IMR-90 (cell line): Measurements from ENCODE around the gene HOXC6. TPM values are rescaled to one million over a fixed set of nuclear protein-coding genes. Genes with fewer than 3 reads are reported as not detected.
A peak's percentile ranks its signal among the peaks of the same experiment; 100 is the strongest.

Experiments used
- ATAC-seq: fragments of 200-7000 bp; cut with Tn5 transposase; 2 replicates; pipeline ENCODE4 v1.9.1; 2020; ENCODE audit warnings: low read depth, mild to moderate bottlenecking, moderate library complexity
- BruUV-seq: library from RNA; stranded (reverse); fragments of 400-500 nt; replicated peaks from 2 replicates; lab custom pipeline; 2021; lab: Mats Ljungman, UMichigan
- CTCF ChIA-PET: fragments of 300-600 bp; formaldehyde crosslinking; extraction: SDS; loops from one replicate; lab custom pipeline; 2021; ENCODE audit warnings: antibody characterized with exemption; lab: Yijun Ruan, JAX
- POLR2A ChIA-PET: fragments of 300-600 bp; sonication (Branson Sonifier 250); formaldehyde crosslinking; loops from one replicate; lab custom pipeline; 2022; ENCODE audit warnings: antibody characterized with exemption; ENCODE audit not compliant: unreplicated experiment; lab: Charles Lee
- DNase-seq: peaks from one replicate; pipeline ENCODE4 v3.0.0; 2013
- H2AFZ ChIP-seq: replicated peaks from 2 replicates; pipeline ENCODE3; 2013; ENCODE audit warnings: low read length, mild to moderate bottlenecking; ENCODE audit not compliant: poor library complexity
- H2AK5ac ChIP-seq: 2 replicates; pipeline ENCODE4 v1.6.1; 2013; ENCODE audit warnings: low read depth, low read length, inconsistent platforms
- H2AK9ac ChIP-seq: replicated peaks from 2 replicates; pipeline ENCODE3; 2013; ENCODE audit warnings: mild to moderate bottlenecking, low read depth, low read length, moderate library complexity; ENCODE audit not compliant: poor library complexity
- H2BK120ac ChIP-seq: 2 replicates; pipeline ENCODE4 v1.6.1; 2013; ENCODE audit warnings: low read depth, low read length, inconsistent platforms
- H2BK15ac ChIP-seq: 3 replicates; pipeline ENCODE4 v1.6.1; 2013; ENCODE audit warnings: low read depth, low read length, inconsistent platforms
- H2BK20ac ChIP-seq: 2 replicates; pipeline ENCODE4 v1.6.1; 2013; ENCODE audit warnings: low read depth, mild to moderate bottlenecking, inconsistent platforms, low read length, moderate library complexity
- H2BK5ac ChIP-seq: 2 replicates; pipeline ENCODE4 v1.6.1; 2013; ENCODE audit warnings: mild to moderate bottlenecking, low read depth, low read length, inconsistent platforms; ENCODE audit not compliant: poor library complexity, severe bottlenecking
- H3K14ac ChIP-seq: replicated peaks from 2 replicates; pipeline ENCODE4 v1.6.1; 2013; ENCODE audit warnings: low read depth, low read length, inconsistent platforms
- H3K18ac ChIP-seq: 2 replicates; pipeline ENCODE4 v1.6.1; 2013; ENCODE audit warnings: low read depth, low read length, control low read depth
- H3K23ac ChIP-seq: 2 replicates; pipeline ENCODE4 v1.6.1; 2013; ENCODE audit warnings: low read depth, low read length, inconsistent platforms
- H3K27ac ChIP-seq: 2 replicates; pipeline ENCODE4 v1.5.1; 2013; ENCODE audit warnings: mild to moderate bottlenecking, control low read depth, low read length; ENCODE audit not compliant: insufficient read depth
- H3K27me3 ChIP-seq: 2 replicates; pipeline ENCODE4 v1.6.1; 2013; ENCODE audit warnings: low read length; ENCODE audit not compliant: control insufficient read depth, insufficient read depth
- H3K36me3 ChIP-seq: 2 replicates; pipeline ENCODE4 v1.6.1; 2013; ENCODE audit warnings: low read length, mixed read lengths; ENCODE audit not compliant: control insufficient read depth, insufficient read depth
- H3K4ac ChIP-seq: 2 replicates; pipeline ENCODE4 v1.6.1; 2013; ENCODE audit warnings: low read depth, low read length, inconsistent platforms
- H3K4me1 ChIP-seq: 2 replicates; pipeline ENCODE4 v1.6.1; 2013; ENCODE audit warnings: low read length, mixed read lengths; ENCODE audit not compliant: control insufficient read depth, insufficient read depth
- H3K4me2 ChIP-seq: 2 replicates; pipeline ENCODE4 v1.6.1; 2013; ENCODE audit warnings: low read depth, mild to moderate bottlenecking, control low read depth, low read length, moderate library complexity
- H3K4me3 ChIP-seq: 2 replicates; pipeline ENCODE4 v1.5.1; 2013; ENCODE audit warnings: low read depth, mild to moderate bottlenecking, control low read depth, low read length, moderate library complexity; ENCODE audit not compliant: insufficient read depth
- H3K56ac ChIP-seq: 2 replicates; pipeline ENCODE4 v1.6.1; 2013; ENCODE audit warnings: low read length, inconsistent platforms; ENCODE audit not compliant: insufficient read depth; ENCODE audit errors: extremely low read depth
- H3K79me1 ChIP-seq, 2 experiments: 2 replicates each; pipeline ENCODE4 v1.6.1; 2013; ENCODE audit warnings: low read length in 2 of 2, inconsistent platforms in 1 of 2, low read depth in 1 of 2
- H3K9ac ChIP-seq: 2 replicates; pipeline ENCODE4 v1.6.1; 2013; ENCODE audit warnings: low read depth, low read length, control low read depth
- H3K9me1 ChIP-seq: 2 replicates; pipeline ENCODE4 v1.6.1; 2013; ENCODE audit warnings: low read length, inconsistent platforms; ENCODE audit not compliant: insufficient read depth
- H3K9me3 ChIP-seq: 2 replicates; pipeline ENCODE4 v1.6.1; 2013; ENCODE audit warnings: low read length; ENCODE audit not compliant: control insufficient read depth, insufficient read depth
- H4K20me1 ChIP-seq: 2 replicates; pipeline ENCODE4 v1.6.1; 2013; ENCODE audit warnings: low read length, inconsistent platforms; ENCODE audit not compliant: insufficient read depth
- H4K5ac ChIP-seq: 2 replicates; pipeline ENCODE4 v1.6.1; 2013; ENCODE audit warnings: mild to moderate bottlenecking, low read depth, low read length, control low read depth
- H4K8ac ChIP-seq, 2 experiments: 2 replicates each; pipeline ENCODE4 v1.6.1; 2013; ENCODE audit warnings: low read depth in 2 of 2, low read length in 2 of 2, control low read depth in 1 of 2, inconsistent platforms in 1 of 2
- H4K91ac ChIP-seq: 2 replicates; pipeline ENCODE4 v1.6.1; 2013; ENCODE audit warnings: low read depth, low read length, inconsistent platforms; ENCODE audit not compliant: insufficient read depth
- BHLHE40 ChIP-seq: fragments of 150-350 bp; IDR thresholded peaks from 2 replicates; pipeline ENCODE4 v1.6.1; 2016; ENCODE audit warnings: mild to moderate bottlenecking, low read depth, low read length
- CEBPB ChIP-seq: IDR thresholded peaks from 2 replicates; pipeline ENCODE4 v1.6.1; 2012; ENCODE audit warnings: low read depth, low read length, improper control_type of control experiment
- CHD1 ChIP-seq: IDR thresholded peaks from 2 replicates; pipeline ENCODE4 v1.6.1; 2012; ENCODE audit warnings: low read depth, low read length, improper control_type of control experiment
- ELK1 ChIP-seq: fragments of 150-350 bp; IDR thresholded peaks from 2 replicates; pipeline ENCODE4 v1.6.1; 2016; ENCODE audit warnings: low read depth, mild to moderate bottlenecking, low read length, moderate library complexity, borderline replicate concordance
- FOS ChIP-seq: fragments of 150-350 bp; IDR thresholded peaks from 2 replicates; pipeline ENCODE4 v1.6.1; 2016; ENCODE audit warnings: low read depth, low read length
- MAFK ChIP-seq: IDR thresholded peaks from 2 replicates; pipeline ENCODE4 v1.6.1; 2012; ENCODE audit warnings: low read depth, low read length, improper control_type of control experiment
- MAZ ChIP-seq: IDR thresholded peaks from 2 replicates; pipeline ENCODE4 v1.6.1; 2012; ENCODE audit warnings: low read depth, mild to moderate bottlenecking, low read length, improper control_type of control experiment, moderate library complexity, borderline replicate concordance
- MXI1 ChIP-seq: IDR thresholded peaks from 2 replicates; pipeline ENCODE4 v1.6.1; 2012; ENCODE audit warnings: low read depth, mild to moderate bottlenecking, low read length, moderate library complexity, borderline replicate concordance
- NFE2L2 ChIP-seq: fragments of 150-350 bp; IDR thresholded peaks from 2 replicates; pipeline ENCODE4 v1.6.1; 2016; ENCODE audit warnings: low read depth, mild to moderate bottlenecking, low read length
- POLR2A ChIP-seq: IDR thresholded peaks from 2 replicates; pipeline ENCODE4 v1.6.1; 2012; ENCODE audit warnings: mild to moderate bottlenecking, low read depth, low read length
- RAD21 ChIP-seq: IDR thresholded peaks from 2 replicates; pipeline ENCODE4 v1.6.1; 2012; ENCODE audit warnings: low read length, improper control_type of control experiment
- RCOR1 ChIP-seq: IDR thresholded peaks from 2 replicates; pipeline ENCODE4 v1.6.1; 2012; ENCODE audit warnings: mild to moderate bottlenecking, low read length, improper control_type of control experiment; ENCODE audit not compliant: insufficient replicate concordance
- RFX5 ChIP-seq: IDR thresholded peaks from 2 replicates; pipeline ENCODE4 v1.8.0; 2012; ENCODE audit warnings: low read depth, mild to moderate bottlenecking, low read length, moderate library complexity
- SMC3 ChIP-seq: fragments of 150-350 bp; IDR thresholded peaks from 2 replicates; pipeline ENCODE4 v1.6.1; 2016; ENCODE audit warnings: low read depth, mild to moderate bottlenecking, antibody characterized with exemption, low read length, moderate library complexity
- USF2 ChIP-seq: fragments of 150-350 bp; IDR thresholded peaks from 2 replicates; pipeline ENCODE4 v1.6.1; 2017; ENCODE audit warnings: mild to moderate bottlenecking, antibody characterized with exemption, low read length, low read depth
- WGBS, 2 experiments: methylation state at CpG; one replicate each; pipeline versions ENCODE4 v1.1.5 to v1.1.7; 2013; ENCODE audit warnings: missing lambda C conversion rate in 2 of 2; ENCODE audit not compliant: insufficient read length in 1 of 2; ENCODE audit errors: extremely low coverage in 2 of 2; 5-methylcytosine and 5-hydroxymethylcytosine counted together
- dilution Hi-C: fragments of 300-500 bp; cut with HindIII; formaldehyde crosslinking; loops from one replicate; pipeline ENCODE4 v1.14.3; 2018; ENCODE audit warnings: low sequenced_read_pairs; ENCODE audit not compliant: unreplicated experiment
- in situ Hi-C: fragments of 300-500 bp; cut with MboI; formaldehyde crosslinking; loops from 3 replicates; pipeline ENCODE4 v1.14.3; 2019; ENCODE audit warnings: low sequenced_read_pairs, inconsistent platforms, mixed read lengths
- intact Hi-C: fragments of 100-400 bp; cut with micrococcal nuclease; formaldehyde crosslinking; loops from 2 replicates; pipeline ENCODE4 v1.10.0; 2022
- polyA plus RNA-seq, 3 experiments: library from polyadenylated mRNA; depleted of rRNA; stranded (reverse); fragments of >200 nt; gene quantifications; 2 replicates each; pipeline ENCODE4 v1.2.3, GENCODE V29; 2012; ENCODE audit warnings: low replicate concordance in 1 of 3
- total RNA-seq: library from RNA; depleted of rRNA; stranded (reverse); fragments of >200 nt; gene quantifications from 2 replicates; pipeline ENCODE4 v1.2.3, GENCODE V29; 2012
- TF ChIP-seq, protein P1 (sequence below): conservative IDR thresholded peaks from 2 replicates; pipeline ENCODE4 v1.5.1; 2012; ENCODE audit warnings: mild to moderate bottlenecking, low read depth, low read length, improper control_type of control experiment

The HOXC6 gene
- total and polyA plus RNA-seq, 2 of the 4 experiments (the other 2 are of a cell fraction), result 1.1 TPM; not detected in 1

GRCh38 chr12:53995002-53995377 lies 33.2 kb upstream of the HOXC6 start:
- Histone ChIP-seq H2BK120ac (no peak overlapping the region), H3K4me1 (peaks cover 2% of the 10 kb centered on the region; the same call in 1 of the 2 replicates), H2AK5ac (no peak overlapping the region), H3K27me3 (peaks cover 98% of the 10 kb centered on the region), H2BK5ac (no peak overlapping the region), H3K4ac (no peak overlapping the region), H4K8ac (no peak overlapping the region), H2AFZ (no peak overlapping the region), H2BK15ac (no peak overlapping the region), H3K18ac (no peak overlapping the region), H3K9ac (no peak overlapping the region), H4K20me1 (no peaks in the 10 kb centered on the region; the same call in 1 of the 2 replicates), H3K4me3 (no peak overlapping the region), H3K4me2 (no peak overlapping the region), H3K56ac (no peak overlapping the region), H3K27ac (no peak overlapping the region), H3K23ac (no peak overlapping the region; the same call in 1 of the 2 replicates), H3K14ac (no peak overlapping the region), H3K79me1 (no peaks in the 10 kb centered on the region), H2BK20ac (no peak overlapping the region), H3K9me3 (peaks cover 21% of the 10 kb centered on the region), H4K5ac (no peak overlapping the region), H3K36me3 (no peaks in the 10 kb centered on the region), H2AK9ac (peak overlapping the region; percentile 14), H4K91ac (no peak overlapping the region), H3K9me1 (no peaks in the 10 kb centered on the region)
- no TSS peak for BruUV-seq
- dilution Hi-C loops (no loop called here), in situ Hi-C loops (loop anchor here (10.0 kb wide), 2 partner anchors 230 to 380 kb away; no protein-coding TSS in a partner anchor), intact Hi-C loops (no loop called here)
- ChIA-PET POLR2A (no interaction called here), CTCF (no interaction called here)
- WGBS, 2 experiments, result 14% methylated on average over 11 of the region's 17 CpGs; no CpG with 5 or more reads in 1 of the 2 experiments
- ATAC-seq (no peak), DNase-seq (no peak)
- TF ChIP-seq MAFK, result no peak
- no peak for TF ChIP-seq CHD1
- TF ChIP-seq SMC3, result no peak
- TF ChIP-seq RCOR1, result no peak
- no peak for TF ChIP-seq NFE2L2
- TF ChIP-seq, protein P1, sequence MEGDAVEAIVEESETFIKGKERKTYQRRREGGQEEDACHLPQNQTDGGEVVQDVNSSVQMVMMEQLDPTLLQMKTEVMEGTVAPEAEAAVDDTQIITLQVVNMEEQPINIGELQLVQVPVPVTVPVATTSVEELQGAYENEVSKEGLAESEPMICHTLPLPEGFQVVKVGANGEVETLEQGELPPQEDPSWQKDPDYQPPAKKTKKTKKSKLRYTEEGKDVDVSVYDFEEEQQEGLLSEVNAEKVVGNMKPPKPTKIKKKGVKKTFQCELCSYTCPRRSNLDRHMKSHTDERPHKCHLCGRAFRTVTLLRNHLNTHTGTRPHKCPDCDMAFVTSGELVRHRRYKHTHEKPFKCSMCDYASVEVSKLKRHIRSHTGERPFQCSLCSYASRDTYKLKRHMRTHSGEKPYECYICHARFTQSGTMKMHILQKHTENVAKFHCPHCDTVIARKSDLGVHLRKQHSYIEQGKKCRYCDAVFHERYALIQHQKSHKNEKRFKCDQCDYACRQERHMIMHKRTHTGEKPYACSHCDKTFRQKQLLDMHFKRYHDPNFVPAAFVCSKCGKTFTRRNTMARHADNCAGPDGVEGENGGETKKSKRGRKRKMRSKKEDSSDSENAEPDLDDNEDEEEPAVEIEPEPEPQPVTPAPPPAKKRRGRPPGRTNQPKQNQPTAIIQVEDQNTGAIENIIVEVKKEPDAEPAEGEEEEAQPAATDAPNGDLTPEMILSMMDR, result no peak
- TF ChIP-seq USF2, result no peak
- TF ChIP-seq RFX5, result no peak
- no peak for TF ChIP-seq FOS
- no peak for TF ChIP-seq RAD21
- TF ChIP-seq POLR2A, result no peak
- TF ChIP-seq MAZ, result no peak
- TF ChIP-seq ELK1, result no peak
- no peak for TF ChIP-seq BHLHE40
- no peak for TF ChIP-seq CEBPB
- TF ChIP-seq MXI1, result no peak
